ENCODE data around the gene CPED1.

The CPED1 gene

DNA sequence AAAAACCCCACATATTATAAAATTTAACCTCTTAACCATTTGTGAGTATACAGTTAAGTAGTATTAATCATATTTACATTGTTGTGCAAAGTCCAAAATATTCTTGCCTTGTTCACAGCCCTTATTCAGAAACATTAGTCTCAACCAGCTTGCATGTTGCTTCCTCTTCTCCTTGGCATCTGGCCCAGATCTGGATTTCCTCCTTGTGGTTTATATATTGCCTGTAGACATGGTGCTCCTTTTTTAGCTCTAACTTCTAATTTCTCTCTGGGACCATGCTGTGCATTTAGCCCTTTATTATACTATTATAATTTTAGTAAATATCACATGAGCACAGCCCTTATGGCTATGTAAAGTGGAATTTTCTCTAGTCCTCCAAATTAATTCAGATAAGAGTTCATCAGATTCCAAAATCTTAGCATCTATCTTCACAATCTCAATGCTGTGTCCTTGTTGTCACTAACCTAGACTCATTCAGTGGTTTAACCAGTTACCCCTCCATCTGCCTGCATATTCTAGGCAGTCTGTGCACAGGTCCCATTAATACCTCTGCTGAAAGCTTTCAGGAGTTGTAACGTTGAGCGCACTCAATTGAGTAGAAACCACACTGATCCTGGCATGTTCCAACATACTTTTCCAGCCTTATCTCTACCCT is 7.9 kb downstream of the CPED1 start:
- Histone ChIP-seq H3K4me3 (0 out of 2 replicates have a peak overlapping the region, but pooled peaks have one; percentile 17), H3K9ac (ENCODE audit: insufficient read length) (no peak overlapping the region), H3K9me3 (ENCODE audit: low read depth, low read length) (no peaks in the 10 kb centered on the region), H3K27ac (no peak overlapping the region), H3K36me3 (ENCODE audit: insufficient read depth, low read length) (no peaks in the 10 kb centered on the region)
- DNase-seq (ENCODE audit: low read depth, low spot score), result peak; percentile 100
- peak; percentile 96 for TF ChIP-seq FOXP2 (optimal IDR thresholded peaks at IDR 0.05; ENCODE audit: control extremely low read depth, extremely low read length, insufficient read depth)
- peak; percentile 80 for TF ChIP-seq POLR2AphosphoS5 (IDR thresholded peaks at IDR 0.05; ENCODE audit: borderline replicate concordance, low read depth, low read length)
- TF ChIP-seq EZH2 (IDR thresholded peaks at IDR 0.05), result no peak

GRCh38 chr7:120996988-120997345 is 8.5 kb downstream of the CPED1 start:
- Histone ChIP-seq H3K27ac (no peak overlapping the region), H3K9me3 (ENCODE audit: low read depth, low read length) (no peaks in the 10 kb centered on the region), H3K9ac (ENCODE audit: insufficient read length) (no peak overlapping the region), H3K4me3 (0 out of 2 replicates have a peak overlapping the region, but pooled peaks have one; percentile 17), H3K36me3 (ENCODE audit: insufficient read depth, low read length) (no peaks in the 10 kb centered on the region)
- no peak for DNase-seq (ENCODE audit: low read depth, low spot score)
- TF ChIP-seq FOXP2 (optimal IDR thresholded peaks at IDR 0.05; ENCODE audit: control extremely low read depth, extremely low read length, insufficient read depth) (no peak), POLR2AphosphoS5 (IDR thresholded peaks at IDR 0.05; ENCODE audit: borderline replicate concordance, low read depth, low read length) (no peak), EZH2 (IDR thresholded peaks at IDR 0.05) (no peak)

DNA sequence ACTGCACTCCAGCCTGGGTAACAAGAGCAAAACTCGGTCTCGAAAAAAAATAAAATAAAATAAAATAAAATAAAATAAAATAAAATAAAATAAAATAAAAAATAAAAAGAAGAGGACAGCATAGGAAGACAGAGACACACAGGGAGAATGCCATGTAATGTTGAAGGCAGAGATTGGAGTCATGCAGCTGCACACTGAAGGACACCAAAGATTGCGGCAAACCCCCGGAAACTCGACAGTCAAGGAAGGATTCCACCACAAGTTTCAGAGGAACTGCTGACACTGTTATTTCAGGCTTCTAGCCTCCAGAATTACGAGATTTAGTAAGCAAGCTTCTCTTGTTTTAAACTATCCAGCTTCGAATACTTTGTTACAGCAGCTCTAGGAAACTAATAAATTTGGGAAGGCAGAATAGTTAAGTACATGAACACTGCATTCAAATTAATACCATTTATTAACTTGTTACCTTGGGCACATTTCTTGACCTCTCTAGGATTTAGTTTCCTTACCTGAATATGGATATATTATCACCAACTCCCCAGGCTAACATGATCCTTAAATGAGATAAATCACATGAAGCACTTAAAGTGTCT is 9.5 kb downstream of the CPED1 start:
- H3K9ac ChIP-seq (ENCODE audit: insufficient read length), result no peak overlapping the region
- DNase-seq (ENCODE audit: low read depth, low spot score), result peak; percentile 82
- H3K27ac ChIP-seq, result no peak overlapping the region
- H3K36me3 ChIP-seq (ENCODE audit: insufficient read depth, low read length), result no peaks in the 10 kb centered on the region
- TF ChIP-seq FOXP2 (optimal IDR thresholded peaks at IDR 0.05; ENCODE audit: control extremely low read depth, extremely low read length, insufficient read depth) (no peak), POLR2AphosphoS5 (IDR thresholded peaks at IDR 0.05; ENCODE audit: borderline replicate concordance, low read depth, low read length) (peak; percentile 26; the same call in 1 of the 2 replicates)
- H3K4me3 ChIP-seq, result no peak overlapping the region
- no peaks in the 10 kb centered on the region for H3K9me3 ChIP-seq (ENCODE audit: low read depth, low read length)

DNA sequence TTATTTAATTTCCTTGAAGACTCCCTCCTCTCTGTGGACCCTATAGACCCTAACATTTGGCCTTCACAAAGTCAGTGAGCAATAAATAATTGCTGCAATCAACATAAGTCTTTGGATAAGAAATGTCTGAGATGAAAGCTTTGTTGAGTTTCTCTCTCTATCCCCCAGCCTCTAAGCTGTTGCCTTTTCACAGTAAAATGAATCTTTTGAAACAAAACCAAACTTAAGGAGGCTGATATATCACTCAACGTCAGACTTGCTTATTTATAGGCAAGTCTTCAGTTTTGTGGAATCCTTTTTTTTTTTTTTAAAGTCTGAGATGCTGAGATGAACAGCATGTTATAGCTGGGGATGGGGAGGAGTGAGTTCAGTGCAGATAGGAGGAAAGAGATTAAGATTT is 10.0 kb downstream of the CPED1 start:
- no peak for DNase-seq (ENCODE audit: low read depth, low spot score)
- H3K4me3 ChIP-seq, result no peak overlapping the region
- no peak overlapping the region for H3K27ac ChIP-seq
- H3K9me3 ChIP-seq (ENCODE audit: low read depth, low read length), result no peaks in the 10 kb centered on the region
- no peaks in the 10 kb centered on the region for H3K36me3 ChIP-seq (ENCODE audit: insufficient read depth, low read length)
- TF ChIP-seq EZH2 (IDR thresholded peaks at IDR 0.05) (no peak), FOXP2 (optimal IDR thresholded peaks at IDR 0.05; ENCODE audit: control extremely low read depth, extremely low read length, insufficient read depth) (no peak), POLR2AphosphoS5 (IDR thresholded peaks at IDR 0.05; ENCODE audit: borderline replicate concordance, low read depth, low read length) (no peak)
- no peak overlapping the region for H3K9ac ChIP-seq (ENCODE audit: insufficient read length)

- Histone ChIP-seq H3K4me3 (no peak overlapping the region), H3K9me3 (ENCODE audit: low read depth, low read length) (no peaks in the 10 kb centered on the region), H3K9ac (ENCODE audit: insufficient read length) (no peak overlapping the region), H3K27ac (no peak overlapping the region), H3K36me3 (ENCODE audit: insufficient read depth, low read length) (no peaks in the 10 kb centered on the region)
- TF ChIP-seq POLR2AphosphoS5 (IDR thresholded peaks at IDR 0.05; ENCODE audit: borderline replicate concordance, low read depth, low read length) (no peak), EZH2 (IDR thresholded peaks at IDR 0.05) (no peak), FOXP2 (optimal IDR thresholded peaks at IDR 0.05; ENCODE audit: control extremely low read depth, extremely low read length, insufficient read depth) (no peak)
- DNase-seq (ENCODE audit: low read depth, low spot score), result no peak
Measured at GRCh38 chr7:120998996-120999565, 10.6 kb downstream of the CPED1 start.

GRCh38 chr7:121000081-121000983 is 11.8 kb downstream of the CPED1 start:
- Histone ChIP-seq H3K4me3 (no peak overlapping the region), H3K9ac (ENCODE audit: insufficient read length) (no peak overlapping the region), H3K27ac (no peak overlapping the region), H3K9me3 (ENCODE audit: low read depth, low read length) (no peaks in the 10 kb centered on the region), H3K36me3 (ENCODE audit: insufficient read depth, low read length) (no peaks in the 10 kb centered on the region)
- DNase-seq (ENCODE audit: low read depth, low spot score), result no peak
- TF ChIP-seq FOXP2 (optimal IDR thresholded peaks at IDR 0.05; ENCODE audit: control extremely low read depth, extremely low read length, insufficient read depth) (no peak), POLR2AphosphoS5 (IDR thresholded peaks at IDR 0.05; ENCODE audit: borderline replicate concordance, low read depth, low read length) (no peak), EZH2 (IDR thresholded peaks at IDR 0.05) (no peak)

GRCh38 chr7:121001234-121001906 is 12.9 kb downstream of the CPED1 start:
- TF ChIP-seq POLR2AphosphoS5 (IDR thresholded peaks at IDR 0.05; ENCODE audit: borderline replicate concordance, low read depth, low read length) (no peak), EZH2 (IDR thresholded peaks at IDR 0.05) (no peak), FOXP2 (optimal IDR thresholded peaks at IDR 0.05; ENCODE audit: control extremely low read depth, extremely low read length, insufficient read depth) (no peak)
- H3K9ac ChIP-seq (ENCODE audit: insufficient read length), result no peak overlapping the region
- no peak overlapping the region for H3K27ac ChIP-seq
- no peak overlapping the region for H3K4me3 ChIP-seq
- no peaks in the 10 kb centered on the region for H3K36me3 ChIP-seq (ENCODE audit: insufficient read depth, low read length)
- no peak for DNase-seq (ENCODE audit: low read depth, low spot score)
- no peaks in the 10 kb centered on the region for H3K9me3 ChIP-seq (ENCODE audit: low read depth, low read length)
